Skeletal muscle satellite cell (primary cell): Measurements from ENCODE around the gene ANGPTL4. TPM values are rescaled to one million over a fixed set of nuclear protein-coding genes. Genes with fewer than 3 reads are reported as not detected.

ENCODE experiments used
- H3K27me3 ChIP-seq: 2 replicates; pipeline ENCODE4 v1.7.0; 2013; ENCODE audit warnings: low read length; ENCODE audit not compliant: control insufficient read depth, insufficient read depth
- H3K36me3 ChIP-seq: 2 replicates; pipeline ENCODE4 v1.7.0; 2013; ENCODE audit warnings: mild to moderate bottlenecking, control low read depth, low read length; ENCODE audit not compliant: insufficient read depth
- H3K4me1 ChIP-seq: 2 replicates; pipeline ENCODE4 v1.7.0; 2013; ENCODE audit warnings: low read length; ENCODE audit not compliant: control insufficient read depth, insufficient read depth
- H3K4me2 ChIP-seq: 2 replicates; pipeline ENCODE4 v1.7.0; 2013; ENCODE audit warnings: mild to moderate bottlenecking, low read length
- H3K4me3 ChIP-seq: 2 replicates; pipeline ENCODE4 v1.7.0; 2013; ENCODE audit warnings: low read length
- H3K9ac ChIP-seq: 2 replicates; pipeline ENCODE4 v1.7.0; 2013; ENCODE audit warnings: mild to moderate bottlenecking, low read depth, low read length, moderate library complexity
- H3K9me3 ChIP-seq: replicated peaks from 2 replicates; pipeline ENCODE4 v1.7.0; 2013; ENCODE audit warnings: mild to moderate bottlenecking, control low read depth, low read length
- small RNA-seq: library from RNA; depleted of rRNA; stranded (forward); fragments of <200 nt; gene quantifications from one replicate; pipeline ENCODE3, GENCODE V24; 2012

Gene ANGPTL4

GRCh38 chr19:8421484-8422461, 57.8 kb downstream of the ANGPTL4 start:
- no peaks in the 10 kb centered on the region for H3K27me3 ChIP-seq
- H3K4me3 ChIP-seq, result no peak overlapping the region
- H3K9ac ChIP-seq, result no peak overlapping the region
- no peak overlapping the region for H3K4me2 ChIP-seq
- no peaks in the 10 kb centered on the region for H3K36me3 ChIP-seq
- H3K4me1 ChIP-seq, result peaks cover 17% of the 10 kb centered on the region
- no peaks in the 10 kb centered on the region for H3K9me3 ChIP-seq

- Histone ChIP-seq H3K9ac (peak overlapping the region; percentile 49), H3K4me2 (peak overlapping the region; percentile 71), H3K4me3 (peak overlapping the region; percentile 7), H3K9me3 (no peaks in the 10 kb centered on the region), H3K27me3 (no peaks in the 10 kb centered on the region), H3K4me1 (peaks cover 17% of the 10 kb centered on the region), H3K36me3 (no peaks in the 10 kb centered on the region)
These were observed 59.9 kb downstream of the ANGPTL4 start for GRCh38 chr19:8423817-8424223.

Small RNAs within 50 kb of the gene (small RNA-seq; reads per million reads assigned to genes)
- gene MIR4999, result not detected
